Cardiac septum (tissue), 1 donor: ENCODE results near the gene CCDC60. TPM values are rescaled to one million over a fixed set of nuclear protein-coding genes. Genes with fewer than 3 reads are reported as not detected.

Source experiments
- DNase-seq: peaks from one replicate; pipeline ENCODE4 v3.0.0-alpha.2; 2020; ENCODE audit warnings: low spot score
- intact Hi-C: fragments of 100-400 bp; cut with DNase I; formaldehyde crosslinking; loops from one replicate; pipeline ENCODE4 v1.14.0; 2022
- long read RNA-seq: library from polyadenylated mRNA; unstranded; transcript quantifications from one replicate; pipeline ENCODE4 v2.0.0, GENCODE V29; 2021
- total RNA-seq: library from RNA; stranded (reverse); fragmentation: NEBNext Ultra II Directional; extraction: Animal tissue kit (Norgen Biotek cat#: 25700); gene quantifications from one replicate; pipeline ENCODE4 v1.2.1, GENCODE V29; 2021
- donor health status: DM: no; HTN: no; CAD: no.

CCDC60 gene, protein sequence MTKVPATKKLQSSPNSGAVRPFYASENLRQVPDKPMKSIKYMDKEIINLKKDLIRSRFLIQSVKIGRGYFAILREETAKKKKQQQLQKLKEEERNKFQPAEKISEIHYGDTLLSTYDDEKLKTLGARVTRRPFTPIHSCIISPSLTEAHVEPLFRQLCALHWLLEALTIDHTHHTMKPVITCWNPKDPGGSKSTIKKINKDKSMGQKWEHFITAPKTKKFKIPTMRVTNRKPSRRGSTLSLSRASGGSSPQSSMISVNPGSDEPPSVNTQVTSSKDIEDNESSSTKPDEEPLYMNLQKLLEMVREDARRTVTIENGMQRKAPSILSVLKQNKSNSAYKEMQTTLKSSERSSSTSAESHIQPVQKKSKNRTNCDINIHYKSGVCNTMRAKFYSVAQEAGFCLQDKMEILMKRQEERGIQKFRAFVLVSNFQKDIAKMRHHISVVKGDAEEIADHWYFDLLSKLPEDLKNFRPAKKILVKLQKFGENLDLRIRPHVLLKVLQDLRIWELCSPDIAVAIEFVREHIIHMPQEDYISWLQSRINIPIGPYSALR
- not detected for total RNA-seq
- long read RNA-seq, result 0 reads

DNA sequence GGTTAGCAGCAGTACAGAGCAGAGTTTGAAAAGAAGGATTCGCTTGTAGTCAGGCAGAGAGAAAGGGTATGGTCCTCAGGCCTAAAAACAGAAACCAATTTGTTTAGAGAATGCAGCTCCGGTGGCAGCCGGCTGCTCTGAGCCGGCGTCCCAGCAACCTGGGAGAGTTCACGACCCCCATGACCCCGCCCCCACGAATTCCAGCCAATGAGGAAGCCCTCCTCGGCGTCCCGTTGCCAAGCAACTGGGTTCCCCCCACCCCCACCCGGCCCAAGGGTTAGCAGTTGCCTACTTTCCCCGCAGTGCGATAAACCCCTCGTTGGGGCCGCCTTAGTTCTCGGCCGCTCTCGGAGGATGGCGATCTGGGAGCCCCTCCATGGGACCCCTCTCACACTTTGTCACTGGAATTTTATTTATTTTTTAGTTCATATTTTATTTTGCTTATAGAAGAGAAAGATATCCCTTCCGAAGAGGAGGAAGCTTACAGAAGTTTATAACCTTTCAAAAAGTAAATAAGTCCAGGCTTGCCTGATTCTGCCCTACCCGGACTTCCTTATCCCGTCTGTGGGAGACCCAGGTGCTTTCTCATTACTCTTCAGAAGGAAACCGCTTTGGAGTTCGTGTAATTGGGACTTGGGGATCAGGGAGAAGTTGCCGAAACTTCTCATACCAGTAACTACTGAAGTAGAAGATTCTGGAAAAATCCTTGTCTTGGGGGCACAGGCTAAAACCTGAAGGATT lies at the start of gene CCDC60:
Gene CCDC60 (plus strand): TSS at position 300 of the 741 bp plus-strand sequence. CDS start 448 bp downstream, outside the sequence.
- intact Hi-C loops, result no loop called here
- no peak for DNase-seq

DNA sequence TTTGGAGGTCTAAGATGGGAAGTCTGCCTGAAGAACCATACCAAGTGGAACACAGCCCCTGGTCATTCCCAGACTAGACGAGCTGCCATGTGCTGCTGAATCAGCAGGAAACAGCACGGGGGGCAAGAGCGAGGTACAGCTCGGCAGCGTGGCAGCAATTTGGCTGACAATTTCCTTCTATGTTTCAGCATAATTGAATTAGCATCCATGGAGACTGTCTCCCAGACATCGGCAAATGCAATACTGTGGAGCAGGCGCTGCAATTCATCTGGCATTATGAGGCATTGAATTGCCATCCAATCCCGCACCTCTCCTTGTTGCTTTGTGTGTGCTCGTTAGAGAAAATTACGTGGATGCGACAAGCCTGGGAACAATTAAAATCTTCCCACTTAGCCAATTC lies 46.0 kb upstream of the CCDC60 start:
- intact Hi-C loops, result no loop called here
- DNase-seq, result no peak

DNA sequence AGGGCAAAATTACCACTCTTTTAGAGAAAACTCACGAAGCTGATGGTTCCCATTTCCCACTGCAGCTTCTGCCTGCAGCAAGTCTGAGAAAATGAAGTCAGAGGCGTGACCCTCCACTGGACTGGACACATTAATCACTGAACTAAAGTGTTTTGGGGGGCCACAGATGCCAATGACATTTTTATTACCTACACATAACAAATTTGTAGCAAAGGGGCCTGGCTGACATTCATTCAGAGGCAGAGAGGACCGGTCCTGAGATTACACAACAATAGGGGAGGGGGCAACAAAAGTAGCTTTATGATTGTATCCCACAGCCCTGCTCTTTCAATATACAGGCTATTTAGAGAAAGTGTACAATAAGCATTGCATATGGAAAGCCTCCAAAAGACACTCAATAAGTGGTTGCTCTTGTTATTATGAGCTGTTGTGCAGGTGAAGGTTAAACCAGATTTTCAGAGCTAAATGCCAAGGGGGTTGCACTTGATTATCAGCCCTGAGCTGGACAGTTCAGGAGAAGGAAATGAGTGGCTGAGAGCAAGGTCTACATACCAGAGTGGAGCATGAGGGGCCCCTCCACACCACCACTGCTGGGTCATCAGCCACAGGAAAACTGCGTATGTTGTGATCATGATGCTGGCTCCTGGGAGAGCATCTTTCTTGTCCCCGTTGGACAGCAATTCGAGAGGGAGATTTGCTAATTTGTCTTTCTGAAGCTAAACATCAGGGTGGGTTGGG lies 41.5 kb upstream of the CCDC60 start:
- no peak for DNase-seq
- intact Hi-C loops, result no loop called here

DNA sequence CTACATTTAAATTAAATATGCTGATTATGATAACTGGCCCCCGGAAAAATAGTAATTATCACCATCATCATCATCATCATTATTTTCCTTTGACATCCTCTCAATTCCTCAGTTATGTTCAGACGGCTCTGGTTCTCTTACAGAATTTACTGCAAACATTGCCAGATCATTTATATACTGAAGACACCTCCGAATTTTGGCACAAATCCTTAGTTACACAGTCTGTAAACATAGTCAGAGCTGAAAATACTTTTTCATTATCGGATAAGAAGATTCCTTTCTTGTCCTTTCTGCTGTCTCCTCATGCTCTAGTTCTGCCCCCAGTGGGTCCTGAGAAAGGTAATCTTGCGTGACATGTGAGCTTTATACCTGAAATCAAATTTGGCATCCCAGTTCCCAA lies 40.3 kb upstream of the CCDC60 start:
- no peak for DNase-seq
- intact Hi-C loops, result no loop called here

DNA sequence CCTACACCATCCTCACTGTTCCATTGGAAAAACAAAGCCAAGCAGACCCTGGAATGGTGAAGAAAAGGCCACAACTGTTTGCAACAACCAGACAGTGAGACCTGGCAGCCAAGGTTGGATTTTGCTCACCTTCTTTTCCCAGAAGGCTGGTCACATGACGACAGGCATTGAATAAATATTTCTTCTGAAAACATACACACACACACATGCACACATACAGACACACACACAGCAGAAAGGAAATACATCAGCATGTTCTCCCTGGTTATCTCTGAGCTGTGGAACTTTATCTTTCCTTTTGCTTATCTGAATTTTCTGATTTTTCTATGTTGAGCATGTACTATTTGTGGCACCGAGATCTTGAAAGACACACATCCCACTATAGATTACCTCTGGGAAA lies 38.0 kb upstream of the CCDC60 start:
- intact Hi-C loops, result no loop called here
- no peak for DNase-seq

DNA sequence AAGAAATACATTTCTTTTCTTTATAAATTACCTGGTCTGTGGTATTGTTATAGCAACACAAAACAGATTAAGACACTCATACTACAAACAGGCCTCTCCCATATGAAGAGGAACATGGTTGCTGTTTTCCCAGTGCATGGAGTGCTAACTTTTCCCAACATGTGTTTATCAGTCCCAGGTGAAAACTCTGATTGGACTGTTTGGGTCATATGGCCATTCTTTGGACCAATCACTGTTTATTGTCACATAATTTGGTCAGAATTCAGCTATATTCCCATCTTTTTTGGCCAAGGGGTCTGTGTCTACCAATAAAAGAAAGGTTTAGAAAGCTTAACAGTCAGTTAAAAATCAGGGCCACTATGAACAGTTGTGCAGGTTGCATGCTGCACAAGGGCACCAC lies 35.4 kb upstream of the CCDC60 start:
- intact Hi-C loops, result no loop called here
- no peak for DNase-seq

DNA sequence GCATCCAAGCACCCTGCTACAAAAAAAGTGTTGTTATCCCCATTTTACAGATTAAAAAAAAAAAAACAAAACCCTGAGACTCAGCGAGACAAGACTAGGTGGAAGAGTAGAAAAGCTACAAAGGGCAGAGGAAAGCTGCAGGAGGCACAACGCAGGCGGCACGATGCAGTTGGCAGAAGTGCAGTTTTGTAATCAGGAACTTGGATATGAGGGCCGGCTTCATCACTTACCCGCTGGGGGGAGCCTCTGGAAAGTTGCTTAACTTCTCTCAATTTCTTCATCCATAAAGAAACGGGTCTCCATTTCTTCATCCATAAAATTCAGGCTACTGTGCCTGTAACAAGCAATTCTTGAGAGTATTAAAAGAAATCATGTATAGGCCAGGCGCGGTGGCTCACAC lies 33.1 kb upstream of the CCDC60 start:
- DNase-seq, result no peak
- intact Hi-C loops, result no loop called here

DNA sequence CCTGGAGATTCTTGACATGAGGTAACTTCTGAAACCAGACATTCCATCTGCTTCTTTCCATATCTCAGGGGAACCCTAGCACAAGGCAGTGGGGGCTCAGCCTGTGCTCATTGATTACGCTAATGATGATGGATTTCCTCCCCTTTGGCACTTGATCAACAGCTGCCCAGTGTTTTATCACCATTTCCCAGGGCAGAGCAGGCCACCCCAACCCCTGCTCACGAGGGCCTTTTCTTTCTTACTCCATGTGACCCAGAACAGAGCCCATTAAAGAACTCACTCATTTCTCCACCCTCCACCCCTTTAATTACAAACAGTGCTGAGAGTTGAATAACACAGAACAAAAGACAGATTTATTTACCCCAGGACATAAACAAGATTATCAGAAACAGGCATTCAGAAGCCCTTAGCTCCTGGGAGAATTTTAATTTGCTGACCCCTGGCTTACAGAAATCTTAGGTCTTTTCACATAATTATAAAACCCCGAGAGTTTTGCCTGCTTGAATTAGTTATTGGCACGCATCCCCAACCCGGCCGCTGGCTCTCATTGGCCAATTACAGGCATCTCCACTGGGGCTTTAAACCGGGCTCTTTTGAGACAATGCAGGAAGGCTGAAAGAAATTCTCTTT lies 32.0 kb upstream of the CCDC60 start:
- no peak for DNase-seq
- intact Hi-C loops, result no loop called here

DNA sequence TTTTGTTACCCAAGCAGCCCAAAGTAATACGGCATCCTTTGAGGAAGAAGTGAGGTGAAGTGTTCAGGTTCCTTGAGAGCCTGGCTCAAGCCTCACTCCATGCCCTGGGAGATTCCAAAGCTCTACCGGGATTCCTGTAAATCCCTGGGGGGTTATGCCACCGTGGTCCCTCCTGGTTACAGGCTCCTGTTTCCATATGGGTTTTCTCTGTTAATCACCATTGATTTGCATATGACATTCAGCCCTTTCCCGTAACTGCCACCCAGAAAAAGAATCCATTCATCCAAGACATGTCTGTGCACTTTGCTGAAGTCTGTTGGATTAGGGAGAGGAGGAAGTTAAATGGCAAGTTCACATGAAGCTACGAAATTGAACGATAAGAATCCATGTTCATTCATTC lies 27.9 kb upstream of the CCDC60 start:
- intact Hi-C loops, result no loop called here
- no peak for DNase-seq

DNA sequence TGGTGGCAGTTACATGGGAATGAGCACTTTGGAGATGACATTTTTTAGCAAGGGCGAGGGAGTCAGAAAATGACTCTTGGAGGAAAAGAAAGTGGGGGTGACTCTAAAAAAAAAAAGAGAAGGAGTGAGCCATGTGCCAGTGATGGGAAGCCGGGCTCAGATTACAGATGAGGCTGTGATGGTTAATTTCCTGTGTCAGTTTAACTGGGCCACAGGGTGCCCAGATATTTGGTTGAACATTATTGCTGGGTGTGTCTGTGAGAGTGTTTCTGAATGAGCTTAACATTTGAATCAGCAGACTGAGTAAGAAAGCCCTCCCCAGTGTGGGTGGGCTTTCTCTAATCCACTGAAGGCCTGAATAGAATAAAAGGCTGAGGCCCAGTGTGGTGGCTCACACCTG lies 26.8 kb upstream of the CCDC60 start:
- DNase-seq, result no peak
- intact Hi-C loops, result no loop called here

DNA sequence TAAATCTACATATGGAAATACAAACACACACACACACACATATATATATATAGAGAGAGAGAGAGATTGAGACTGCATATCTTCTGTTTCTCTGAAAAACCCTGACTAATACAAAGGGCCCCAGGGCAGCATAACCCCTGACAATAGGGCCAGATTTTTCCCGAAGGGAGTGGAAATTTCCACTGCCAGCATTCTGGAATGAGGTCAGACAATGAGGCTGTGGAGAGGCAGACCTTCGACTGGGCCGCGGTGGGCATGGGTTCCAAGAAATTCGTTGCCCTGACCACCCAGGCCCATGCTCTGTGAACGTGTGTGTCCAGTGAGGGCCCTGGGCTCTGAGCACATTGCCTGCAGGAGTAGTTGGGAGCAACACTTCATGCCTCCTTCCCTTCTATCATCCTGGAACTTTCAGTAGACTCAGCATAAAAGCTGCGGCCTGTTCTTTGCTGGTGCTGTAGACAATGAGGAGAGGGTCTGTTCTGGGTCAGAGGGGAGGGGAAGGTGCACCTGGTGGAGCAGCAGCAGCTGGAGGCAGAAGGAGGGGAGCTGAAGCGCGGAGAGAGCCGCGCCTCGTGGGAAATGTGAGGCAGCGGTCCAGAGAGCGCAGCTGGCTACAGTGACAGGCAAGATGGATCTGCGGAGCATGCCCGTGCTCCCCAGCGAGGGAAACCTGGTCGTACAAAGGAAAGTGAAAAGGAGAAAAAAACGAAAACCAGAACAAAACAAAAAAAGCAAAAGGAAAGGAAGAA lies 25.6 kb upstream of the CCDC60 start:
- no peak for DNase-seq

DNA sequence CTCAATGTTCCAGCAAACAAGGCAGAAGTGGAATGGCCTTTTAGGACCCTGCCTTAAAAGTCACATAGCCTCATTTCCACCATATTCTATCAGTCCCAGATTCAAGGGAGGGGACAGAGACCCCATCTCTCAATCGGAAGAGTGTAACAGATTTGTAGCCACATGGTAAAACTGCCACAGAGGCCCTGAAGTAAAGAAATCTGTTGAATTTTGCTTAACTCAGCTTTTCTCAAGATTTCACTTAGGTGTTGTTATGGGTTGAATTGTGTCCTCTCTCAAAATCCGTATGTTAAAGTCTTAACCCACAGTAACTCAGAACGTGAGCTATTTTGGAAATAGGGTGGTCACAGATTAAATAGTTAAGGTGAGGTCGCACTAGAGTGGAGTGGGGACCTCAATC lies 22.7 kb upstream of the CCDC60 start:
- DNase-seq, result no peak
- intact Hi-C loops, result no loop called here

More for the DNA sequence above, 25.6 kb upstream of the CCDC60 start:
- intact Hi-C loops, result no loop called here

DNA sequence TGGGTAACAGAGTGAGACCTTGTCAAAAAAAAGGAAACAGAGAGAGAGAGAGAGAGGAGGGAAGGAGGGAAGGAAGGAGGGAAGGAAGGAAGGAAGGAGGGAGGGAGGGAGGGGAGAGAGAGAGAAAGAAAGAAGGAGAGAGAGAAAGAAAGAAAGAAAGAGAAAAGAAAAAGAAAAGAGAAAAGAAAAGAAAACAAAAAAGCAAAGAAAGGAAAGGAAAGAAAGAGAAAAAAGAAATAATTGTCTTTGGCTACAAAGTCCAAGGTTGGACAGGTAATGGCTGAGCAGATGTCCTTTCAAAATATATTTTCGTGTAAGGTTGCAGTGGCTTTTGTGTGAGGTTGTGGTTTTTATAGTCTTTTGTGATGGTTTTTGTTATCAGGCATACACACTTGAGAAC lies 21.6 kb upstream of the CCDC60 start:
- intact Hi-C loops, result no loop called here
- DNase-seq, result no peak

DNA sequence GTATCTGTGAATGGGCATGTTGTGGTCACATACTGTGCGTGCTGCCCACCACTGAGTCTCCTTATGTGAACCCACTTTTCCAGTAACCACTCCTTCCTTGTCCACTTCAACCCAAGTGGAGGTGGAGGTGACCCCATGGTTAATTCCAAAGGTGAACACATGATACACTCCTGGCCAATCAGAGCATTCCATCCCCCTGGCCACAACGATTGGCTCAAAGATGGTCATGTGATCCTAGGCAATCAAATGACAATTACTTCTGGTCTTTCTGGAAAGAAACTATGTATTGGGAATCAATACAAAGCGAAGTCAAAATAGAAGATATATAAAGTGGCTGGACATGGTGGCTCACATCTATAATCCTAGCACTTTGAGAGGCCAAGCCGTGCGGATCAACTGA lies 20.2 kb upstream of the CCDC60 start:
- DNase-seq, result no peak
- intact Hi-C loops, result no loop called here

DNA sequence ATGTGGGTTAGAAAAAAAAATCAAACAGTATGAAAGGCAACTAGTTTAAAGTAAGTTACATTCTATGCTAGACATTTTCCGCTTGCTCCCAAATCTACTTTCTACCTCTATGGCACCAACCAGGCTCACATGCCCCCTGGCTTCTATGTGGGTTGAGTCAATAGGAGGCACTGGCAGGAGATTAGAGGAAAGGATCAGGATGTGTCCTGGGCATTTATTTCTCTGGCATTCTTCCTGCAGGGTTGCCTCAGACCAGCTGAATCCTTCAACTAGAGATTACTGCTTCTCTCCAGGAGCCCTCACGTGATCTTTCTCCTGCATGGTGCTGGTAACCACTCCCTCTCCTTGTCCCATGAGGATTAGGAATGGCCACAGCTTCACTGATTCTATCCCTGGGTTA lies 14.9 kb upstream of the CCDC60 start:
- intact Hi-C loops, result loop anchor here (10.0 kb wide), 1 partner anchor 95 kb away; no protein-coding TSS in a partner anchor
- DNase-seq, result no peak

DNA sequence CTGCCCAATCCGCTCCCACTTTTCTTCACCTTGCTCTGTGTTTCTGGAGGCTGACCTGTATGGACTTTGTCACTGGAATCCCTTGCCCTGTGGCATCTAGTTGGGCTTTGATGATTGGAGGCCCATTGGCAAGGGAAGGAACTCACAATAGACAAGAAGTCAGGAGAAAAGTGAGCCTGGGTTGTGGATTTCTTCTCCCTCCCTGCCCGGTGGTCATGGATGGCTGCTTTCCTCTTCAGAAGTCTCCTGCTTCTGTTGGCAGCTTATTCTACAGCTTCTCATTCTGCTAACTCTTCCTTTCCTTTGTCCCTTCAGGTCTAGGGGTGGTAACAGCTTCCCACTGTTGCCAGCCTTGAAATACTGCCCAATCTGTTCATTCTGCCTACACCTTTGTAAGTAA lies 13.9 kb upstream of the CCDC60 start:
- intact Hi-C loops, result loop anchor here (10.0 kb wide), 1 partner anchor 94 kb away; no protein-coding TSS in a partner anchor
- DNase-seq, result no peak

DNA sequence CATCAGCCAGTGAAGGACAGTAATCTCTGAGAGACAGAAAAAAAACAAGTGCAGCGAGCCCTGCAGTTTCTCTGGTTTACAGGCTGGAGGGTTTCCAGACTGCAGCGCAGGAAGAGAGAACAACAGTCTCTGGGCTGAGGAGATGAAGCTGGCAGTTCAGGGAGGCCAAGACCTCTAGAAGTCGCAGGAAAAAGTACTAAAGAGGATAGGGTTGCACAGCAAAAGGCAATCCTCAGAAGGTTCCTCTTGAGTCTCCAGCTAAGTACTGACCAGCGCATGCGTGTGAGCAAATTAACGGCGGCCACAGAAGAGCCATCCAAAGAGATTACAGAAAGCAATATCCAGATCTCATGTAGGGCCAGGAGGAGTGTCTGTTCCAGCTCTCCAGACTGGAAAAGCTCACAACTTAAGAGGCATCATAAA lies 12.2 kb upstream of the CCDC60 start:
- no peak for DNase-seq
- intact Hi-C loops, result loop anchor here (10.0 kb wide), 1 partner anchor 92 kb away; no protein-coding TSS in a partner anchor

DNA sequence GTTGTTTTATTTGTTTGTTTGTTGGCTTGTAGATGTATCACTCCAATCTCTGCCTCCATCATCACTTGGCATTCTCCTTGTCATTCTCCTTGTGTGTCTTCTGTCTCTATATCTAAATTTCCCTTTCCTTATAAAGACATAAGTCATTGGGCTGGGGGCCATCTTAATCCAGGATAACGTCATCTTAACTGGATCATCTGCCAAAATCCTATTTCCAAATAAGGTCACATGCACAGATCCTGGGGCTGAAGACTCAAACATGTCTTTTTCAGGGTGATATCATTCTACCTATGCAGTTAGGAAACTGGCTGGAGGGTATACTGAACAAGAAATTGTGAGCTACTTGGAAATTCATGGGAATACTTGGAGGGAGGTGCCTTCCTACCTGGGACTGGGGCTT lies 8.7 kb upstream of the CCDC60 start:
- intact Hi-C loops, result loop anchor here (10.0 kb wide), 1 partner anchor 89 kb away; no protein-coding TSS in a partner anchor

DNA sequence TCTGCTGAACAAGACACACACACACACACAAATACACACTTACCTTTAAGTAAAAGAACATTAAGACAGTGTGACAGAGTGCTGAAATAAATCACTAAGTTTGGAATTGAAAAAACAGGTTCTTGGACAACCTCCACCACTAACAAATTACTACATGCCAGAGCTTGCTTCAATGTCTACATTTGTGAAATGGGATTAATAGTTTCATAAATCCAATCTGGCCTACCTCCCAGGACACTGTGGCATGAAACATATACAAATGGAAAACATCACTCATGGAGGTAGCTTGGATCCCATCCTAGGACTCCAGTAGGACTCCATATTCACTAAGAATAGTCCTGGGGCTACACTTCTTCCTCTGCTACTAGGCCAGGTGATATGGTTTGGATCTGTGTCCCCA lies 8.2 kb upstream of the CCDC60 start:
- DNase-seq, result no peak
- intact Hi-C loops, result loop anchor here (10.0 kb wide), 1 partner anchor 88 kb away; no protein-coding TSS in a partner anchor

More for the DNA sequence above, 8.7 kb upstream of the CCDC60 start:
- no peak for DNase-seq
